ENCODE measurements around the gene PBLD. TPM values are rescaled to one million over a fixed set of nuclear protein-coding genes. Genes with fewer than 3 reads are reported as not detected.
"Not testable (repeated sequence)": the region's sequence is repeated elsewhere in the genome, so short reads cannot be mapped to it uniquely, and the experiment has no call there.

The PBLD gene
- total RNA-seq, 1 experiment from 2014 or later, result 5.6 TPM

- CTCF ChIA-PET, result interaction anchor here (0.9 kb wide), 1 partner anchor 54 kb away, joined by 3 read pairs; no protein-coding TSS in a partner anchor
- DNase-seq (ENCODE audit: unreplicated experiment); H3K36me3 Mint-ChIP-seq (ENCODE audit: insufficient read depth, unreplicated experiment); H3K27ac Mint-ChIP-seq (ENCODE audit: low read depth, unreplicated experiment); POLR2A ChIA-PET; H3K4me1 Mint-ChIP-seq (ENCODE audit: insufficient read depth, unreplicated experiment); intact Hi-C loops (cut with micrococcal nuclease); H3K9me3 Mint-ChIP-seq (ENCODE audit: unreplicated experiment); BruUV-seq (replicated peaks); H3K4me3 Mint-ChIP-seq (ENCODE audit: unreplicated experiment); H3K27me3 Mint-ChIP-seq (ENCODE audit: insufficient read depth, unreplicated experiment): not testable (repeated sequence)
Measured at GRCh38 chr10:68277814-68278213, 54.9 kb downstream of the PBLD start.

GRCh38 chr10:68276224-68276623, 56.5 kb downstream of the PBLD start:
- no peak overlapping the region for H3K27ac Mint-ChIP-seq (ENCODE audit: low read depth, unreplicated experiment)
- no peak overlapping the region for H3K4me3 Mint-ChIP-seq (ENCODE audit: unreplicated experiment)
- POLR2A ChIA-PET, result no interaction called here

GRCh38 chr10:68275600-68276126, 57.1 kb downstream of the PBLD start:
- no peak for DNase-seq (ENCODE audit: unreplicated experiment)
- POLR2A ChIA-PET, result no interaction called here
- no peak for TF ChIP-seq CTCF (IDR thresholded peaks at IDR 0.05; ENCODE audit: unreplicated experiment)
- Mint-ChIP-seq H3K9me3 (ENCODE audit: unreplicated experiment) (no peaks in the 10 kb centered on the region), H3K27ac (ENCODE audit: low read depth, unreplicated experiment) (no peak overlapping the region), H3K4me3 (ENCODE audit: unreplicated experiment) (no peak overlapping the region), H3K27me3 (ENCODE audit: insufficient read depth, unreplicated experiment) (no peaks in the 10 kb centered on the region), H3K36me3 (ENCODE audit: insufficient read depth, unreplicated experiment) (no peaks in the 10 kb centered on the region), H3K4me1 (ENCODE audit: insufficient read depth, unreplicated experiment) (no peaks in the 10 kb centered on the region)
- CTCF ChIA-PET, result interaction anchor here (0.8 to 1.0 kb wide), 2 partner anchors 27 to 63 kb away, joined by 3 to 4 read pairs; no protein-coding TSS in a partner anchor
- BruUV-seq (replicated peaks), result no TSS peak
- intact Hi-C loops (cut with micrococcal nuclease), result no loop called here

More at GRCh38 chr10:68276224-68276623, 56.5 kb downstream of the PBLD start:
- Mint-ChIP-seq H3K36me3 (ENCODE audit: insufficient read depth, unreplicated experiment) (no peaks in the 10 kb centered on the region), H3K9me3 (ENCODE audit: unreplicated experiment) (no peaks in the 10 kb centered on the region), H3K27me3 (ENCODE audit: insufficient read depth, unreplicated experiment) (no peaks in the 10 kb centered on the region), H3K4me1 (ENCODE audit: insufficient read depth, unreplicated experiment) (no peaks in the 10 kb centered on the region)
- CTCF ChIA-PET, result interaction anchor here (0.8 to 1.0 kb wide), 2 partner anchors 26 to 64 kb away, joined by 3 to 4 read pairs; no protein-coding TSS in a partner anchor
- TF ChIP-seq CTCF (IDR thresholded peaks at IDR 0.05; ENCODE audit: unreplicated experiment), result no peak
- no TSS peak for BruUV-seq (replicated peaks)
- DNase-seq (ENCODE audit: unreplicated experiment), result no peak
- intact Hi-C loops (cut with micrococcal nuclease), result no loop called here

GRCh38 chr10:68272833-68273232, 59.9 kb downstream of the PBLD start:
- no TSS peak for BruUV-seq (replicated peaks)
- Mint-ChIP-seq H3K36me3 (ENCODE audit: insufficient read depth, unreplicated experiment) (no peaks in the 10 kb centered on the region), H3K4me1 (ENCODE audit: insufficient read depth, unreplicated experiment) (no peaks in the 10 kb centered on the region), H3K27me3 (ENCODE audit: insufficient read depth, unreplicated experiment) (no peaks in the 10 kb centered on the region), H3K4me3 (ENCODE audit: unreplicated experiment) (no peak overlapping the region), H3K9me3 (ENCODE audit: unreplicated experiment) (no peaks in the 10 kb centered on the region), H3K27ac (ENCODE audit: low read depth, unreplicated experiment) (no peak overlapping the region)
- TF ChIP-seq CTCF (IDR thresholded peaks at IDR 0.05; ENCODE audit: unreplicated experiment), result no peak
- CTCF ChIA-PET, result no interaction called here
- POLR2A ChIA-PET, result no interaction called here
- intact Hi-C loops (cut with micrococcal nuclease), result no loop called here
- DNase-seq (ENCODE audit: unreplicated experiment), result no peak

All from MCF 10A (cell line).